Activated CD4-positive, alpha-beta T cell treated with anti-CD3 and anti-CD28 coated beads, Interleukin-2, Interleukin-6, amounts not matched to agents 100 ng/mL and 50 ng/mL, durations not matched to agents 16 hours and 8 hours (primary cell): ENCODE data around the gene NRBP1.
A peak's percentile ranks its signal among the peaks of the same experiment; 100 is the strongest.

Source experiments
- DNase-seq: peaks from one replicate; pipeline ENCODE4 v3.0.0-alpha.2; 2020

Gene NRBP1

DNA sequence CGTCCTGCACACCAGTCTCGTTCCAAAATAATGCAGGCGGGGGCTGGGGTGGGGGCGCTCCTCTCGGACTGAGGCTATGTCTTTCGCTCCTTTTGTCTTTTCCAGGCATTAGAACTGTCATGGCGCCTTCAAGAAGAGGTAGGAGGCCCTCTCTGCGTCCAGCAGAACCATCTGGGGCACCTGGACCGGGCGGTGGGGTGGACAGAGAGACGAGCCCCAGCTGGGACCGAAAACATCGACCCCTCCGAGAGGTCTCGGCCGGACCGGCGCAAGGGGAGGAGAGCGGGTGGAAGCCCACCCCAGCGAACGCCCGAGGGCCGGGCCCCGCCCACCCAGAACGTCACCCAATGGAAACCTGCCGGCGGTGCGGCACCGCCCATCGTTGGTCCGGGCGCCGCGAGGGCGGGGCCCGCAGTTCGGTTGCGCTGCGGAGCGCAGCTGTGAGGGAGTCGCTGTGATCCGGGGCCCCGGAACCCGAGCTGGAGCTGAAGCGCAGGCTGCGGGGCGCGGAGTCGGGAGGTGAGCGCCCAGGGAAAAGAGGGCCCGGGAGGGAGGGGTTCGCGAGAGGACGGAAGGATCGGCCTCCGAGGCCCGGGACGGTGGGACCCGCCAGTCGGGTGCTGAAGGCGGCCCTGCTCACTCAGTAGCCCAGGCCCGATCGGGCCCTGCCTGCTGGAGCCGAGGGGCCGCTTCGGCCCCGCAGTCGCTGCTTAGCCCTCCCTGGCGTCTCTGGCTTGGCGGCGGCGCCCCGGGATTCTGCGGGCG is at the start of gene NRBP1:
Gene NRBP1 (plus strand): TSS at position 419 of the 765 bp plus-strand sequence. CDS start 4,643 bp downstream, outside the sequence.
- peak; percentile 95 for DNase-seq

DNA sequence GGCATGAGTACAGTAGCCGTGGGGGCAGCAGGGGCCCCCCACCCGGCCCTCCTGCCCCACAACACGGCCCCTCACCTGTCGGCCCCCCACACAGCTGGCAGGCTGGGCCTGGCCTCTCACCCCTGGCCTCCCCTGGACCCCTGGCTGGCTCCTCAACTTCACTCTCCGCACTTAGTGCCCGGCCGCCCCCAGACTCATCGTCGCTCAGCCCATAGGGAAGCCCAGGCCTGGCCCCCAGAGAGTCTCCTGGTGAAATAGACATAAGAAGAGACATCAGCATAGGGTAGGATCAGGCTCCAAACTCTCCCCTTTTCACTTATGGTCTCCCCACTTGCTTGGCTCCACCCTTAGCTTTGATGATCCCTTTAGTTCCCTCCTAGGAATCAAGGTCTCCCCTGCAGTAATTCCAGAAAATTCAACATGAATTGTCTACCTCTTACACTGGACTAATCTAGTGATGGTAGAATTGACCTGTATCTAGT is 49.6 kb upstream of the NRBP1 start:
- DNase-seq, result no peak

DNA sequence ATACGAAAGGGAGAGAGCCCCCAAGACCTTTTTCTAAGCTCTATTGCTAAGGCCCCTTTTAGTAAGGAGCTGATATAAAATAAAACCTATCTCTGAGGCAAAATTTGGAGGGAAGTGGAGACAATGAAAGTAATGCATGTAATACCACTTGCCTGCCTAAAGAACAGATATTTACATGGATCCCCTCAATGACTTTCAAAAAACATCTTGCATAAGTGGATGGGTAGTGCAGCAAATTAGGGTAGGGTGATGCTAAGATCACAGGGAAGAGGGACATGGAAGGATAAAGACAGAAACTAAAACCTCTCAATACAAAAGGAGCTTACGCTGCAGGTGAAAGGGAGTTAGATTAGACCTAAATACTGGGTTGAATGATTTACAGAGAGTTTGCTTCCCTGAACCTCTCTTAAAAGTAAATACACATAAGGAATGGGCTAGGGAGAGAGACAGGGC is 49.0 kb upstream of the NRBP1 start:
- DNase-seq, result no peak

DNA sequence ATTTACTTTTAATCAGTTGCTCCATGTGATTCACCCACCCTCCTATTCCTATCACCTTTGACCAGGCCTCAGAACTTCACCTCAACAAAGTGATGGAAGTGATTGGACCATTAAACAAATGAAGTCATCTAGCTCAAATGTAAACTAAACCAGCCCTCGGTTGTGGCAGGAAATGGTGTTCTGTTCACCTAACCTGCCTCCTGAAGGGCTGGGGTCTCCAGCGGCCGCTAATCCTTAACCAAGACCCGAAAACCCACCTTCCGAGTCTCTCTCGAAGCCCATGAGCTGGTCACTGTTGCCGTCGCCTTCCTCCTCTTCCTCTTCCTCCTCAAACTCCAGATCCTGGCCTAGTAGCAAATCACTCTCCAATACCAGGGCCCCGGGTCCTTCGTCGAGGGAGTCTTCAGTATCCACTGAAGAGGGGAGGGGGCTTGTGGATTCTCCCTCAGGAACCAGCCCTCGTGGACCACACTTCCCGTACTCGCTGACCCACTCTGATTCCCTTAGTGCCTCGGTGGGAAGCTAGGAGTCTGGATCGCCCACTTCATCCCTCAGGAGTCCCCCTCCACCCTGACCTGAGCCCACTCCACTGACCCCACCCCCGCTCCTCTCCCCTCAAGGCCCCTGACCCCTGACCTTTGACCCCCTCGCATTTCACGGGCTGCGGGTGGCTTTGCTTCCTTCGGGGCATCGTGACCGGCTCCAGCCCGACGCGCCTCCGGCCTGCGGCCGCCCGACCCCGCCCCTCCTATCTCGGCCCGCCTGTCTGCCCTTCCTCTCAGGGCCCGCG is 48.4 kb upstream of the NRBP1 start:
- DNase-seq, result peak; percentile 74

DNA sequence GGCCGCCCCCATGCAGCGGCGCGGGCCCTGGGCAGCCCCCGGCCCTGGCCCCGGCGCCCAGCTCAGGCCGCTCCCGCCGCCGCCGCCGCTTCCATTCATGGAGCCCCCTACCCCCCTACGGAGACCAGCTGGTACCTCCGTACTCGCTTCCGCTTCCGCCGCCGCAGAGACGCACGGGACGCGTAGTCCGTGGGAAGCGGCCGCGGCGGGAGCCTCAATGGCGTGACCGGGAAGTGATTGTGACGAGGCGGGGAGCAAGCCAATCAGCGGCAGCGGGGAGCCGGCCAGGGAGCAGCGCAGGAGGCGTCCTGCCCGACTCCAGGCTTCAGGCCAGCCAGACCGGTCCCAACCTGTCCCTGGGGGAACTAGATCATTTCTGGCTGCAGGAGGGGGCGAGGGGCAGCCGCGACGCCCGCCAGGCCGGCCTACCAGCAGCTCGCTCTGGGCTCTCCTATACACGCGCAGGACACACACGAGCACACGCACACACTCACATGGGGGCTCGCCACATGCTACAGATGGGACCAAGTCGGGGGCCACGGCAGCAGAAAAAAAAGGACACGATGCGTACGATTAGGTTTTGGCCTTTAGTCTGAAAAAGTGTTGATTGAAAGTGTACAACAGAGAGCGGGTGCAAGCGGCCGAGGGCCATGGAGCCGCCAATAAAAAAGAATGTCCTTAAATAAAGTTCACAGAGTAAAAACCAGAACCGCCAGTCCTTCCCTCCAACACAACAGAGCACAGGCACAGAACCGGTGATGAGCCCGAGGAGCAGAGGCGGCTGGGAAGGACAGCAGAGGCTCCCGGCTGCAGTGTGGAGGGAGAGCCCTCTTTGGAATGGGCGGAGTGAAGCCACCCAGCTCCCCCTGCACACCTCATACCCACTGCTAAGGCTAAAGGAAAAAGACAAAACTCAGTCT is 47.5 kb upstream of the NRBP1 start, which contains the start of gene ZNF513:
Gene ZNF513 (minus strand): TSS at position 109 of the 920 bp plus-strand sequence. CDS start 208 bp downstream, outside the sequence.
- peak; percentile 95 for DNase-seq

DNA sequence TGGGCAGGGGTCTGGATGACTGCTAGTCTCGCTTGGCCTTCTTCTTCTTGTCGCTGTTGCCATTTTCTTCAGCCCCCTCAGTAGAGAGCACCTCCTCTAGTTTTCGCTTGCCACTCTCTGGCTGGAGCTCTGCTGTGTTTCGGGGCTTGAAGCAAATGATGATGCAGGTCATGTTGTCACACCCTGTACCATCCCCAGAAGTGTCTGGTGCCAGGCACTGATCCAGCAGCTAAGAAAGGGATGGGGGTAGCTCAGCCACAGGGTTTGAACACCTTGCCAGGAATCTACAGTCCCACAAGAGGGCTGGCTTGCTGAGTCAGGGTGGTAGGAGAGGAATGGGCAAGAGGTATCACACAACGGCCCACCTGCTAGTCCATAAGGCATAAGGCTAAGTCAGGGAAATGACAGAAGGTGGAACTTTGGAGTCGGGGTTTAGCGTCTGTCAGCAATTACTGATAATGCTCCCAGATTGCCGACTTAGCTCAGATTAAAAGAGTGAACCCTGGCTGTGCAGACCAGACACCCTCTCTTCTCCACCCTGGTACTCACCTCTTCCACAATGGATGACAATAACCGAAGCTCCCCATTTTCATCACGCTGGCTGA is 46.8 kb upstream of the NRBP1 start:
- DNase-seq, result no peak

DNA sequence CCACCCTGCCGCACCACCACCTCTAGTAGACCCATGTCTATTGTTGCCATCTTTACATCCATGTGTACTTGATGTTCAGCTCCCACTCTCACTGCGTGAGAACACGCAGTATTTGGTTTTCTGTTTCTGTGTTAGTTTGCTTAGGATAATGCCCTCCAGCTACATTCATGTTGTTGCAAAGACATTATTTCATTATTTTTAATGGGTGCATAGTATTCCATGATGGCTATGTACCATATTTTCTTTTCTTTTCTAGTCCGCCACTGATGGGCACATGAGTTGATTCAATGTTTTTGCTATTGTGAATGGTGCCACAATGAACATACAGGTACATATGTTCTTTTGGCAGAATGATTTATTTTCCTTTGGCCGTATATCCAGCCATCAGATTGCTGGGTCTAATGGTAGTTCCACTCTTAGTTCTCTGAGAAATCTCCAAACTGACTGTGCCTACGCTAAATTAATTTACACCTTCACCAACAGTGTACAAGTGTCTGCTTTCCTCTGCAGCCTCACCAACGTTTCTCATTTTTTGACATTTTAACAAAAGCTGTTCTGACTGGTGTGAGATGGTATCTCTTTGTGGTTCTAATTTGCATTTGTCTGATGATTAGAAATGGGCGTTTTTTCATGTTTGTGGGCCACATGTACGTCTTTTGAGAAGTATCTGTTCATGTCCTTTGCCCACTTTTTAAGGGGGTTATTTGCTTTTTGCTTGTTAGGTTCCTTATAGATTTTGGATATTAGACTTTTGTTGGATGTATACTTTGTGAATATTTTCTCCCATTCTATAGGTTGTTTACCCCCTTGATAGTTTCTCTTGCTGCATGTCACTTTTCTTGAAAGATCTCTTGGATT is 37.4 kb upstream of the NRBP1 start:
- DNase-seq, result no peak

DNA sequence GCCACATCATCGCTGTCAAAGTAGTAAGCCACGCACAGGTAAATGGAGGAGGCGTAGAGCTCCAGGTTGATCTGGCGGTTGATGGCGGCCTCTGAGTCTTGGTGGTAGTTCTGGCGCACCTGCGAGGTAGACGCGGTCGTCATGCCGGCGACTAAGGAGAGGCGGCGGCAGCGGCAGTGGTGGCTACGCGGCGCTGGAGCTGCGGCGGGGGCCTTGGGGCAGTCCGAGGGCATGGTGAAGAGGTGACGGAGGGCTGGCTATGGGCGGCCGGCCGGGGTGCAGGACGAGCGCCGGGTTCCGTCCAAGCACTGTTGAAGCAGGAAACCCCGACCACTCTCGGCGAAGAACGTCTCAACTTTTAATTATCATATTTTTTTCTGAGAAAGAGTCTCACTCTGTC is 35.2 kb upstream of the NRBP1 start:
- DNase-seq, result no peak

DNA sequence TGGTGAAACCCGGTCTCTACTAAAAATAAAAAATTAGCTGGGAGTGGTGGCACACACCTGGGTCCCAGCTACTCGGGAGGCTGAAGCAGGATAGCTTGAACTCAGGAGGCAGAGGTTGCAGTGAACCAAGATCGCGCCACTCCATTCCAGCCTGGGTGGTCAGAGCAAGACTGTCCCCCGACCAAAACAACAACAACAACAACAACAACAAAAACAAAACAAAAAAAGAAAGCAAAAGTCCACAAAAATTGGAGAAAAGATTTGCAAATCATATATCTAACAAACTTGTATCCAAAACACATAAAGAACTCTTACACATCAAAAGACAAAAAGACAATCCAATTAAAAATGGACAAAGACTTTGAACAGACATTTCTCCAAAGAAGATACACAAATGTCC is 29.5 kb upstream of the NRBP1 start:
- no peak for DNase-seq

DNA sequence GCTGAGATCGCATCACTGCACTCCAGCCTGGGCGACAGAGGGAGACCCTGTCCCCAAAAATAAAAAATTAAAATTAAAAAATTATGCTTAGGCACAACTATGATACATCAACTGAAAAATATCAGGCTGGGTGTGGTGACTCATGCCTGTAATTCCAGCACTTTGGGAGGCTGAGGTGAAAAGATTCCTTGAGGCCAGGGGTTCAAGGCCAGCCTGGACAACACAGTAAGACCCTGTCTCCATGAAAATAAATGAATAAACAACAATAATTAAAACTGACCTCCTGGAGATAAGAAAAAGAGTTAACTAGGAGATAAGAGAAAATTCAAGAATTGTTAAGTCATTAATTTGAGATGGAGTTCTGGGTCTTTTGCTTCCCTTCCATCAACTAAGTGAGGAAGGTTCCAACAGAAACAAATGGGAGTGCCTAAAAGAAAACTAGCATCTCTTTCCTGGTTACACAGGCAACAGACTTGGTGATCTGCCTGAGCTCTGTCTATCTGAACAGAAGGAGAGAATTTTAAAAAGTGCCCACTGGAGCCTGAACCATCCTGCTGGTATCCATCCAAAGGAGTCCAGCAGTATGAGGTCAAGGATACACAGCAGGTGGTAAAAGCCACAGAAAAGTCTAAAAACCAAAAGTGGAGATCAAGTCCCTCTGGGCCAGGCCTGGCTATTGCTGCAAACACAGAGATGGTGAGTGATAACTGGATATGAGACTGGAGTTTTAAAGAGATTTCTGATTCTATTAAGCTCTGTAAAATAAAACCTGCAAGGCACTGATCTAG is 27.9 kb upstream of the NRBP1 start:
- no peak for DNase-seq

DNA sequence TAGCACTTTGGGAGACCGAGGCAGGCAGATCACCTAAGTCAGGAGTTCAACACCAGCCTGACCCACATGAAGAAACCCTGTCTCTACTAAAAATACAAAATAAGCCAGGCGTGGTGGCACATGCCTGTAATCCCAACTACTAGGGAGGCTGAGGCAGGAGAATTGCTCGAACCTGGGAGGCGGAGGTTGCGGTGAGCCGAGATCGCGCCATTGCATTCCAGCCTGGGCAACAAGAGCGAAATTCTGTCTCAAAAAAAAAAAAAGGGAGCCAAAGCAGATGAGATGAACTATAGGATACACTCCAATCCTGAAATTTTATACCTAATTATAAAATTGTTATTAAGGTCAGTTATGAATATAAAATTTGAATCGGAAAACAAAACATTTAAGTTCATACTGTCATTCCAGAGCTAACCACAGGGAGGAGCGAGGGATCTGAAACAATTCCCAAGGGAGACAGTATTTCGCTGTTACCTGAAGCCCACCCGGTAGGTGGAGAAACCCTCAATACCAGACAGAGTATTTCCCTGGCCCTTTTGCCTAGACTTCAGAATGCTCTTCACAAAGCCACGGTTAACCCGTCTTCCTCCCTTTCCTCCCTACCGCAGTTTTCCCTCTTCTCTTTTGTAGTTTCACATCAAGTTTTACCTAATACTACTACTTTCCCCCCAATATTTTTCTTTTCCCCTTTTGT is 20.5 kb upstream of the NRBP1 start:
- no peak for DNase-seq

DNA sequence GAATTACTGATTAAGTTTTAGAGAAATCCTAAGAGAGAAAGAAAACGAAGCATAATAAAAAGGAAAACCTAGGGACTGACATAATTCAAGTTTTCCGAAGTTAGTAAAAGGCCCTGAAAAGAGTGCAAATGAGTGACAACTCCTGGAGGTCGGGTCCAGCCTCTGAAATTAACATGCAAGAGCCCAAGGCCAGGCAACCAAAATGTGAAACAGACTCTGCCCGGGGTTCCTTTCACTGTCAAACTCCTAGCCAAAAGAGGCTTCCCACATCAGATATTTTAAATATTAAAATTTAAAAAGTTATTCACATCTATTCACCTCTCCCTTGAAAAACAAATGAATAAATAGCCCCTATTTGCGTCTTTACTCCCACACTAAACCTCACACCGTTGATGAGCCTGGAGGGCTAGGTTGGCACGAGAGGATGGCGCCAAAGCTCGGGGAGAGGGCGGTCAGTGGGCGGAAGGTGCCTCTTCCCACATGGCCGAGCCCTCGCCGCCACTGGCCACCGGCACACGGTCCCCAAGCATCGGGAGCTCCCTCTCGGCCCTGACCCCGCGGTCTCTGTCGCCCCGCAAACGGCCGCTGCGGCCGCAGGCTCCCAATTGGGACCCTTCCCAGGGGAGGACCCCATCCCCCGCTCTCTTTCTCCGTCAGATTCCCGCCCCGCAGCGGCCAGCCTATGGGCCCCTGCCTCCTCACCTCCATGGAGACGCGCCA is 19.7 kb upstream of the NRBP1 start:
- peak; percentile 42 for DNase-seq

DNA sequence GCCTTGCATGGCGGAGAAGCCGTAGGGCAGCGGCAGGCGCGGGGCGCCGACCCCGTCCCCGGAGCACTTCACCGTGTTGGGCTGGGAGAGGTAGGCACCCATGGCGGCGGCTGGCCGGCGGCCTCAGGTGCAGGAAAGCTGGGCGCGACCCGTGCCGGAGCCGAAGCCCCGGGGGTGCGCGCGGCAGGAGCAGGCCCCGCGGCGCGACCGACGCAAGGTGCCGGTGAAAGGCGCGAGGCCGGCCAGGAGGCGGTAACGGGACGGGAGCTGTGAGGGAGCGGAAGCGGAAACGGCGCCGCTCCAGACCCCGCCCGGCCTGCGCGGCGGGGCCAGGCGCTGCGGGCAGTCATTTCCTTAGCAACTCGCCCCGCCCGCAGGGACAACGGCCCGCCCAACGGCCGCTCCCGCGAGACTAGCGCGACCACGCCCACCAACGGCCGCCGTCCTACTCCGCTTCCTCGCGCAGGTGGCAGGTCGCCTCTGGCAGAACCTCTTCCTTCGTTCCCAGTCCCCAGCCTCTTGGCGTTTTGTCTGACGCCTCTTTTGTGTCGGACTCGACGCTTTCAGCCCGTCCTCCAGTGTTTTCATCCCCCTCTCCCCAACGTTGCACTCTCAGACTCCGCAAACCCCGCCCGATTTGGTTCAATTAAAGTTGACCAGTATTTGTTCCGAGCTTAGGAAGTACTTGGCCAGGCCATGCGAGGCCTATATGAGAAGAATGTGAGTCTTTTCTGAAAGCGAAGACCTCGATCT is 18.9 kb upstream of the NRBP1 start, which contains the start of gene PPM1G:
Gene PPM1G (minus strand): TSS at position 271 of the 753 bp plus-strand sequence. CDS start 169 bp downstream, at position 102.
- peak; percentile 97 for DNase-seq

DNA sequence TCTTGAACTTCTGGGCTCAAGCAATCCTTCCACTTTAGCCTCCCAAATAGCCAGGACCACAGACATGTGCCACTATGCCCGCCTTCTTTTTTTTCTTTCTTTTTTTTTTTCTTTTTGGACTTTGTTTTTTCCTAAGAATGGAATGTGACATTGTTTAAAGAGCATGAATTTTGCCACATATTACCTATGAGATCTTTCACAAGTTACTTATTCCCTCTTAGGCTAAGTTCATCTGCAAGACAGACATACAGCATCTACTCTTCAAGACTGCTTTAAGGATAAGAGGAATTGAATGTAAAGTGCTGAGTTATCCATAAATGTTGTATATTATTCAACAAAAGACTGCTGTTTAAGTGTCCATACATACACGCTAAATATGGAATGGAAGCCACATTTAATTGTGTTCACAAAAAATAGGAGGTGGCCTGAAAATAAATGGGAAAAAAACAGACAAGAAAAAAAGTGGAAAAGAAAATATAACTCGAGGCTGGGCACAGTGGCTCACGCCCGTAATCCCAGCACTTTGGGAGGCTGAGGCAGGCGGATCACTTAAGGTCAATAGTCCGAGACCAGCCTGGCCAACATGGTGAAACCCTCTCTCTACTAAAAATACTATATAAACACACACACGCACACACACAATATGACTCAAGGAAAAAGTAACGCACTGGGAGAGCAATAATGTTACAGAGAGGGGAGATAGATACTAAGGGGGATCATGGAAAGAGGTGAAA is 15.8 kb upstream of the NRBP1 start:
- DNase-seq, result no peak

DNA sequence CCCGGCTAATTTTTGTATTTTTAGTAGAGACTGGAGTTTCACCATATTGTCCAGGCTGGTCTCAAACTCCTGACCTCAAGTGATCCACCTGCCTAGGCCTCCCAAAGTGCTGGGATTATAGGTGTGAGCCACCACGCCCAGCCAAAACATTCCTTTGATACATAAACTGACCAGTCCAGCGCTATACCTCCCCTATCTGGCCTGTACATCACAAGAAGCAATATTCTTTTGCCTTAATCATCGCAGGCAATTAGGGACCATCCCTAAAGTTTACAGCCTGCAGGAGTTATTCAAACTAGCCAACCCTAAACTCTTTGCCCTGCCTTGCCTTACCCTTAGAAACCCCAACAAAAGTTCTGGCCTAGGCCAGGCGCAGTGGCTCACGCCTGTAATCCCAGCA is 12.3 kb upstream of the NRBP1 start:
- DNase-seq, result no peak

DNA sequence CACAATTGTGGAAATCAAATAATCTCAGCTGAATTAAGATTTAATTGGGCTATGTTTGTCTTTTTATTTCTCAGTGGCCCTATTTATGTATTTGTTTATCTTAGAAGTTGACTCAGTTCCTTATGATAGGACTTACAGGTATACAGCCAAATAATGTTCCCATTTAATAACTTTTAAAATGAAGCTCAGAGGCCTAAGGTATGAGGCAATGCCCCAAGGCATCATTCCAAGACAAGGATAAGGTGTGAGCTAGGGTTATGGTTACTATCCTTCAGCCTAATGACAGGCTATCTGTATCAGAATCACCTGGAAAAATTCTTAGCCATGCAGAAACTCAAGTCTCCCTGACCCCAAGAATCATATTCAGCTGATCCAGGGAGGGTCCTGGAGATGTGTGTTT is 7.4 kb upstream of the NRBP1 start:
- no peak for DNase-seq

DNA sequence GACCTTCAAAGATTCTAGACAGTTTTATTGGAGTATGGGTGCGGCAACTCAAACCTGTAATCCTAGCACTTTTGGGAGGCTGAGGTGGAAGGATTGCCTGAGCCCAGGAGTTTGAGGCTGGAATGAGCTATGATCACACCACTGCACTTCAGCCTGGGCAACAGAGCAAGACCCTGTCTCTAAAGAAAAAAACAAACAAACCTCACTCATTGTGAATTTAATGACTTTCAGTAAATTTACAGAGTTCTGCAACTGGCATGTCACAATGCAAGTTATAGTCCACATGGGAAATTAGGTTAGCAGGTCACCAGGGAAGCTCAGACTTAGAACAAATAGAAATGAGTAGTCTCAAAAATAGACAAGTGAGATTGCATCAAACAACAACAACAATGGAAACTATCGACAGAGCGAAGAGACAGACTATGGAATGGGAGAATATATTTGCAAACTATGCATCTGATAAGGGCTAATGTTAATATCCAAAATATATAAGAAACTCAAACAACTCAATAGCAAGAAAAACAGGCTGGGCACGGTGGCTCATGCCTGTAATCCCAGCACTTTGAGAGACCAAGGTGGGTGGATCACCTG is 6.7 kb upstream of the NRBP1 start:
- no peak for DNase-seq
